ENCODE measurements around the gene TRIM61. TPM values are rescaled to one million over a fixed set of nuclear protein-coding genes. Genes with fewer than 3 reads are reported as not detected.

The TRIM61 gene
- total and polyA plus RNA-seq, 9 of the 15 experiments (the other 6 are each of a cell fraction or from before 2014, with no cell fraction given) = 0.07 to 0.92 (median 0.42) TPM

GRCh38 chr4:164955107-164955805, 22.2 kb downstream of the TRIM61 start:
- CTCF ChIA-PET (ENCODE audit: low intra/inter-chr PET ratio) = no interaction called here
- WGBS (ENCODE audit: insufficient coverage, low coverage, missing lambda C conversion rate) = 13% methylated on average over 4 of the region's 4 CpGs
- intact Hi-C loops (cut with micrococcal nuclease) = no loop called here

More at GRCh38 chr4:164955107-164955805, 22.2 kb downstream of the TRIM61 start:
- peaks cover 2 to 8% of the 10 kb centered on the region in 2 experiments; a peak in 2 of 5 replicates for H3K27me3 ChIP-seq (ENCODE audit: control insufficient read depth in 2 of 2, insufficient read depth in 2 of 2, low read length in 2 of 2)
- H3K27ac ChIP-seq (ENCODE audit: extremely low read depth, low read depth, low read length) = no peak overlapping the region
- H3K9ac ChIP-seq (ENCODE audit: insufficient read depth in 1 of 2, low read depth in 2 of 2, low read length in 2 of 2) = no peak overlapping the region
- TF ChIP-seq HBP1 (CRISPR knock-in tag; IDR thresholded peaks at IDR 0.05) = no peak
- 0 out of 2 replicates have a peak, but pooled peaks have one; percentile 3 for TF ChIP-seq MAFF (IDR thresholded peaks at IDR 0.05; ENCODE audit: low read length)
- TF ChIP-seq HMG20B (CRISPR knock-in tag; IDR thresholded peaks at IDR 0.05) = no peak
- TF ChIP-seq ZNF316 (IDR thresholded peaks at IDR 0.05) = peak; percentile 28; the same call in 1 of the 2 replicates
- TF ChIP-seq POLR2AphosphoS5 (IDR thresholded peaks at IDR 0.05; ENCODE audit: control insufficient read depth, insufficient read depth, low read depth, low read length) = no peak
- TF ChIP-seq C11orf30 (IDR thresholded peaks at IDR 0.05; ENCODE audit: low read depth) = peak; percentile 40; the same call in 1 of the 2 replicates
- H4K20me1 ChIP-seq (replicated peaks; ENCODE audit: control insufficient read depth, insufficient read depth, low read length) = no peaks in the 10 kb centered on the region
- H3K9me1 ChIP-seq (ENCODE audit: control insufficient read depth, insufficient read depth, low read length) = no peaks in the 10 kb centered on the region
- in situ Hi-C loops (cut with MboI) = no loop called here
- DNase-seq (ENCODE audit: extremely low read depth in 1 of 4, low spot score in 3 of 4) (no peak), ATAC-seq (no peak), FAIRE-seq (no peak)
- BruUV-seq (replicated peaks) = no TSS peak
- no peak overlapping the region for H3K4me3 ChIP-seq
- no peak overlapping the region for H3K4me2 ChIP-seq (ENCODE audit: insufficient read depth, low read length)
- no peaks in the 10 kb centered on the region for H3K79me2 ChIP-seq (ENCODE audit: control insufficient read depth, insufficient read depth, low read length)
- no peaks in the 10 kb centered on the region for H3K9me3 ChIP-seq (replicated peaks; ENCODE audit: control insufficient read depth, insufficient read depth, low read depth, low read length)
- peaks cover 0 to 8% of the 10 kb centered on the region in 2 experiments; a peak in 2 of 5 replicates for H3K4me1 ChIP-seq (replicated peaks in 1 of 2; ENCODE audit: control insufficient read depth in 2 of 2, insufficient read depth in 2 of 2, low read length in 2 of 2)
- POLR2A ChIA-PET = no interaction called here
- no peaks in the 10 kb centered on the region for H3K36me3 ChIP-seq (ENCODE audit: control insufficient read depth, insufficient read depth, low read length)
- peak overlapping the region; percentile 47; the same call in 1 of the 2 replicates for H2AFZ ChIP-seq (ENCODE audit: low read depth, low read length)

Data from K562 (cell line).